ENCODE data around the gene LDLRAD3.

LDLRAD3 gene

GRCh38 chr11:36109590-36109849 is 165.7 kb downstream of the LDLRAD3 start:
- H3K4me1 ChIP-seq (ENCODE audit: insufficient read depth, low read length) = peaks cover 41% of the 10 kb centered on the region
- peaks cover 20% of the 10 kb centered on the region for H3K36me3 ChIP-seq (ENCODE audit: insufficient read depth, low read length)
- no peak overlapping the region for H2AFZ ChIP-seq (ENCODE audit: low read depth, low read length)
- peaks cover 22% of the 10 kb centered on the region for H3K9me3 ChIP-seq (ENCODE audit: low read length)
- no peak overlapping the region for H3K4me3 ChIP-seq (ENCODE audit: low read length)
- H3K27me3 ChIP-seq (ENCODE audit: insufficient read depth, low read length) = no peaks in the 10 kb centered on the region

GRCh38 chr11:36109850-36110606 is 166.2 kb downstream of the LDLRAD3 start:
- no peak overlapping the region for H3K4me3 ChIP-seq (ENCODE audit: low read length)
- no peak overlapping the region for H2AFZ ChIP-seq (ENCODE audit: low read depth, low read length)
- H3K27me3 ChIP-seq (ENCODE audit: insufficient read depth, low read length) = no peaks in the 10 kb centered on the region
- peaks cover 35% of the 10 kb centered on the region for H3K4me1 ChIP-seq (ENCODE audit: insufficient read depth, low read length)
- peaks cover 25% of the 10 kb centered on the region for H3K36me3 ChIP-seq (ENCODE audit: insufficient read depth, low read length)
- H3K9me3 ChIP-seq (ENCODE audit: low read length) = peaks cover 25% of the 10 kb centered on the region

- H3K27me3 ChIP-seq (ENCODE audit: insufficient read depth, low read length) = no peaks in the 10 kb centered on the region
- no peak overlapping the region for H3K4me3 ChIP-seq (ENCODE audit: low read length)
- no peak overlapping the region for H2AFZ ChIP-seq (ENCODE audit: low read depth, low read length)
- peaks cover 30% of the 10 kb centered on the region for H3K4me1 ChIP-seq (ENCODE audit: insufficient read depth, low read length)
- peaks cover 25% of the 10 kb centered on the region for H3K36me3 ChIP-seq (ENCODE audit: insufficient read depth, low read length)
- H3K9me3 ChIP-seq (ENCODE audit: low read length) = peaks cover 28% of the 10 kb centered on the region
These were observed 167.0 kb downstream of the LDLRAD3 start for GRCh38 chr11:36110668-36111410.

GRCh38 chr11:36114095-36114494 is 170.2 kb downstream of the LDLRAD3 start:
- no peak overlapping the region for H3K4me3 ChIP-seq (ENCODE audit: low read length)
- H3K4me1 ChIP-seq (ENCODE audit: insufficient read depth, low read length) = peaks cover 22% of the 10 kb centered on the region
- H3K27me3 ChIP-seq (ENCODE audit: insufficient read depth, low read length) = no peaks in the 10 kb centered on the region
- no peak overlapping the region for H2AFZ ChIP-seq (ENCODE audit: low read depth, low read length)
- H3K36me3 ChIP-seq (ENCODE audit: insufficient read depth, low read length) = peaks cover 17% of the 10 kb centered on the region
- H3K9me3 ChIP-seq (ENCODE audit: low read length) = peaks cover 26% of the 10 kb centered on the region

- no peak overlapping the region for H2AFZ ChIP-seq (ENCODE audit: low read depth, low read length)
- H3K4me3 ChIP-seq (ENCODE audit: low read length) = no peak overlapping the region
- no peaks in the 10 kb centered on the region for H3K27me3 ChIP-seq (ENCODE audit: insufficient read depth, low read length)
- peaks cover 17% of the 10 kb centered on the region for H3K36me3 ChIP-seq (ENCODE audit: insufficient read depth, low read length)
- peaks cover 13% of the 10 kb centered on the region for H3K4me1 ChIP-seq (ENCODE audit: insufficient read depth, low read length)
- H3K9me3 ChIP-seq (ENCODE audit: low read length) = peaks cover 26% of the 10 kb centered on the region
These were observed 171.5 kb downstream of the LDLRAD3 start for GRCh38 chr11:36115378-36115801.

GRCh38 chr11:36116161-36116560 is 172.3 kb downstream of the LDLRAD3 start:
- peaks cover 17% of the 10 kb centered on the region for H3K36me3 ChIP-seq (ENCODE audit: insufficient read depth, low read length)
- H2AFZ ChIP-seq (ENCODE audit: low read depth, low read length) = no peak overlapping the region
- H3K4me1 ChIP-seq (ENCODE audit: insufficient read depth, low read length) = peaks cover 11% of the 10 kb centered on the region
- no peaks in the 10 kb centered on the region for H3K27me3 ChIP-seq (ENCODE audit: insufficient read depth, low read length)
- peaks cover 26% of the 10 kb centered on the region for H3K9me3 ChIP-seq (ENCODE audit: low read length)
- no peak overlapping the region for H3K4me3 ChIP-seq (ENCODE audit: low read length)

- Histone ChIP-seq H3K36me3 (ENCODE audit: insufficient read depth, low read length) (peaks cover 9% of the 10 kb centered on the region), H3K9me3 (ENCODE audit: low read length) (peaks cover 16% of the 10 kb centered on the region)
These were observed 174.2 kb downstream of the LDLRAD3 start for GRCh38 chr11:36118084-36118483.

GRCh38 chr11:36119300-36119699 is 175.4 kb downstream of the LDLRAD3 start:
- Histone ChIP-seq H3K36me3 (ENCODE audit: insufficient read depth, low read length) (peaks cover 9% of the 10 kb centered on the region), H3K4me1 (ENCODE audit: insufficient read depth, low read length) (peaks cover 23% of the 10 kb centered on the region), H2AFZ (ENCODE audit: low read depth, low read length) (no peak overlapping the region), H3K4me3 (ENCODE audit: low read length) (no peak overlapping the region), H3K9me3 (ENCODE audit: low read length) (peaks cover 8% of the 10 kb centered on the region), H3K27me3 (ENCODE audit: insufficient read depth, low read length) (no peaks in the 10 kb centered on the region)

More at GRCh38 chr11:36118084-36118483, 174.2 kb downstream of the LDLRAD3 start:
- H3K4me3 ChIP-seq (ENCODE audit: low read length) = no peak overlapping the region
- no peaks in the 10 kb centered on the region for H3K27me3 ChIP-seq (ENCODE audit: insufficient read depth, low read length)
- peaks cover 14% of the 10 kb centered on the region for H3K4me1 ChIP-seq (ENCODE audit: insufficient read depth, low read length)
- no peak overlapping the region for H2AFZ ChIP-seq (ENCODE audit: low read depth, low read length)

- Histone ChIP-seq H3K4me3 (ENCODE audit: low read length) (no peak overlapping the region), H3K27me3 (ENCODE audit: insufficient read depth, low read length) (no peaks in the 10 kb centered on the region), H3K36me3 (ENCODE audit: insufficient read depth, low read length) (peaks cover 2% of the 10 kb centered on the region), H3K9me3 (ENCODE audit: low read length) (no peaks in the 10 kb centered on the region), H2AFZ (ENCODE audit: low read depth, low read length) (no peak overlapping the region), H3K4me1 (ENCODE audit: insufficient read depth, low read length) (peaks cover 25% of the 10 kb centered on the region)
These were observed 177.2 kb downstream of the LDLRAD3 start for GRCh38 chr11:36121054-36121453.

- Histone ChIP-seq H3K4me1 (ENCODE audit: insufficient read depth, low read length) (peaks cover 34% of the 10 kb centered on the region), H3K36me3 (ENCODE audit: insufficient read depth, low read length) (no peaks in the 10 kb centered on the region), H3K9me3 (ENCODE audit: low read length) (no peaks in the 10 kb centered on the region), H3K27me3 (ENCODE audit: insufficient read depth, low read length) (no peaks in the 10 kb centered on the region), H3K4me3 (ENCODE audit: low read length) (no peak overlapping the region), H2AFZ (ENCODE audit: low read depth, low read length) (no peak overlapping the region)
These were observed 178.8 kb downstream of the LDLRAD3 start for GRCh38 chr11:36122671-36123070.

GRCh38 chr11:36123336-36124101 is 179.7 kb downstream of the LDLRAD3 start:
- H3K36me3 ChIP-seq (ENCODE audit: insufficient read depth, low read length) = no peaks in the 10 kb centered on the region
- peaks cover 34% of the 10 kb centered on the region for H3K4me1 ChIP-seq (ENCODE audit: insufficient read depth, low read length)
- no peak overlapping the region for H2AFZ ChIP-seq (ENCODE audit: low read depth, low read length)
- no peaks in the 10 kb centered on the region for H3K9me3 ChIP-seq (ENCODE audit: low read length)
- H3K4me3 ChIP-seq (ENCODE audit: low read length) = no peak overlapping the region
- H3K27me3 ChIP-seq (ENCODE audit: insufficient read depth, low read length) = no peaks in the 10 kb centered on the region

- Histone ChIP-seq H3K9me3 (ENCODE audit: low read length) (peaks cover 3% of the 10 kb centered on the region), H2AFZ (ENCODE audit: low read depth, low read length) (no peak overlapping the region), H3K36me3 (ENCODE audit: insufficient read depth, low read length) (no peaks in the 10 kb centered on the region), H3K4me3 (ENCODE audit: low read length) (no peak overlapping the region), H3K27me3 (ENCODE audit: insufficient read depth, low read length) (no peaks in the 10 kb centered on the region), H3K4me1 (ENCODE audit: insufficient read depth, low read length) (peaks cover 20% of the 10 kb centered on the region)
These were observed 182.8 kb downstream of the LDLRAD3 start for GRCh38 chr11:36126678-36127077.

- Histone ChIP-seq H3K9me3 (ENCODE audit: low read length) (peaks cover 3% of the 10 kb centered on the region), H3K4me1 (ENCODE audit: insufficient read depth, low read length) (peaks cover 20% of the 10 kb centered on the region), H3K36me3 (ENCODE audit: insufficient read depth, low read length) (no peaks in the 10 kb centered on the region), H2AFZ (ENCODE audit: low read depth, low read length) (no peak overlapping the region), H3K4me3 (ENCODE audit: low read length) (no peak overlapping the region), H3K27me3 (ENCODE audit: insufficient read depth, low read length) (no peaks in the 10 kb centered on the region)
These were observed 183.7 kb downstream of the LDLRAD3 start for GRCh38 chr11:36127550-36127949.
